OCI-LY3 (cell line): Measurements from ENCODE around the gene UBAC1.

Experiments
- H2AFZ ChIP-seq: fragments of 200-600, 300-600 bp; shearing (Covaris generic); 2 replicates; pipeline ENCODE4 v1.6.0; 2014; ENCODE audit warnings: antibody characterized with exemption, low read depth, low read length
- H3K27ac ChIP-seq: fragments of 200-600, 300-600 bp; sonication (generic); 2 replicates; pipeline ENCODE4 v1.5.1; 2014; ENCODE audit warnings: mild to moderate bottlenecking, low read length, moderate library complexity, mixed read lengths
- H3K27me3 ChIP-seq: fragments of 200-600, 300-600 bp; sonication (generic); 2 replicates; pipeline ENCODE4 v1.6.1; 2014; ENCODE audit warnings: low read depth, low read length, mixed read lengths
- H3K36me3 ChIP-seq: fragments of 200-600, 300-600 bp; sonication (generic); replicated peaks from 2 replicates; pipeline ENCODE3; 2014; ENCODE audit warnings: low read depth, low read length, mixed read lengths
- H3K4me1 ChIP-seq: fragments of 300-600, 200-600 bp; sonication (generic); 2 replicates; pipeline ENCODE4 v1.6.1; 2014; ENCODE audit warnings: low read length, mixed read lengths
- H3K4me2 ChIP-seq: fragments of 200-600, 300-600 bp; sonication (generic); 2 replicates; pipeline ENCODE4 v1.6.1; 2014; ENCODE audit warnings: low read length, mixed read lengths
- H3K4me3 ChIP-seq: fragments of 300-600, 200-600 bp; sonication (generic); 2 replicates; pipeline ENCODE4 v1.5.1; 2014; ENCODE audit warnings: antibody characterized with exemption, mild to moderate bottlenecking, low read length, moderate library complexity
- H3K79me2 ChIP-seq: fragments of 300-600, 200-600 bp; shearing (Covaris generic); 2 replicates; pipeline ENCODE4 v1.6.1; 2014; ENCODE audit warnings: mild to moderate bottlenecking, low read length, mixed read lengths
- H3K9ac ChIP-seq: fragments of 300-600, 200-600 bp; shearing (Covaris generic); 2 replicates; pipeline ENCODE4 v1.6.0; 2014; ENCODE audit warnings: mild to moderate bottlenecking, low read length, moderate library complexity
- H3K9me3 ChIP-seq: fragments of 200-600, 300-600 bp; shearing (Covaris generic); 2 replicates; pipeline ENCODE4 v1.6.1; 2014; ENCODE audit warnings: low read length, mixed read lengths; ENCODE audit not compliant: insufficient read depth
- H4K20me1 ChIP-seq: fragments of 200-600, 300-600 bp; sonication (generic); 2 replicates; pipeline ENCODE4 v1.6.1; 2016; ENCODE audit warnings: low read length, mixed read lengths; ENCODE audit not compliant: insufficient read depth
- EZH2phosphoT487 ChIP-seq: fragments of 200-600 bp; shearing (Covaris generic); IDR thresholded peaks from 2 replicates; pipeline ENCODE4 v1.6.1; 2018; ENCODE audit warnings: antibody characterized with exemption, mixed run types, low read depth
- TF ChIP-seq, protein P1 (sequence below): fragments of 200-600, 300-600 bp; sonication (generic); IDR thresholded peaks from 2 replicates; pipeline ENCODE4 v1.5.1; 2014; ENCODE audit warnings: antibody characterized with exemption, low read length, low read depth

The UBAC1 gene

DNA sequence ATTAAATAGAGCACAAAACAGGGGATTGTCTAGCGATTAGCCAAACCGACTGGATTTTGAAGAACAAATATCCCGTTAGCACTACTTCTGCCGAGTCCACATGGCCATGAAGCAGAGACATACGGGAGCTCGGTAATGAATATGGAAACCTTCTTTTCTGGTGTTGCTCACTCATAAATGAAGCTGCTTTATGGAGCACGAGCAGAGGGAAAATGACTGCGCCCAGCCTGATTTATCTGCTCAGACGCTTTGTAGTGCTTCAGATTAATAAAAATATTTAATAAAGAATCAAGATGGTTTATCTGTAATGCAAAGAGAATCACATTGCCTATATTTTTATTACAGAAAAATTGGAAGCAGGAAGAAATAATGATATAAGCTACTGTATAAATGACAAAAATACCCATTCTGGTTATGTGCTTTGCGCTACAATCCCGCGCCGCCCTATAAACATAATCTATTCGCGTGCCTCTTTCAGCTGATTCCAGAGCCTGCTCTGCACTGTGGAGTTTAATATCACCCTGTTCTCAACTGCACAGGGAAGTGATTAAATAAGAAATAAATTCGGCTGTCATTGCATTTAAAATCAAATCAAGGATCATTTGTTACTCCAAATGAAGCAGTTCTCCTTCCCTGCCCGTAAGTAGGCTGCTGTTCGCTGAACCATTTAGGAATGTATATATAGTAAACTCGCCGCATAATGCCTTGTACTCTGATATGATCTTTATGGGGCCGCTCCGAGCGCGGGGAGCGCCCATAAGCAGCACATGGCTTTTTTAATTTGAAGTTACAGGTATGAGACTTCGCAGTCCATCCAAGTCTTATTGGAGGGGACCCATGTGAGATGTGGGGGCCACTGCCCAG is 22.3 kb upstream of the UBAC1 start:
- H3K4me2 ChIP-seq, result no peak overlapping the region
- H4K20me1 ChIP-seq, result no peaks in the 10 kb centered on the region
- H3K36me3 ChIP-seq, result no peaks in the 10 kb centered on the region
- H3K4me3 ChIP-seq, result no peak overlapping the region
- TF ChIP-seq, protein P1, sequence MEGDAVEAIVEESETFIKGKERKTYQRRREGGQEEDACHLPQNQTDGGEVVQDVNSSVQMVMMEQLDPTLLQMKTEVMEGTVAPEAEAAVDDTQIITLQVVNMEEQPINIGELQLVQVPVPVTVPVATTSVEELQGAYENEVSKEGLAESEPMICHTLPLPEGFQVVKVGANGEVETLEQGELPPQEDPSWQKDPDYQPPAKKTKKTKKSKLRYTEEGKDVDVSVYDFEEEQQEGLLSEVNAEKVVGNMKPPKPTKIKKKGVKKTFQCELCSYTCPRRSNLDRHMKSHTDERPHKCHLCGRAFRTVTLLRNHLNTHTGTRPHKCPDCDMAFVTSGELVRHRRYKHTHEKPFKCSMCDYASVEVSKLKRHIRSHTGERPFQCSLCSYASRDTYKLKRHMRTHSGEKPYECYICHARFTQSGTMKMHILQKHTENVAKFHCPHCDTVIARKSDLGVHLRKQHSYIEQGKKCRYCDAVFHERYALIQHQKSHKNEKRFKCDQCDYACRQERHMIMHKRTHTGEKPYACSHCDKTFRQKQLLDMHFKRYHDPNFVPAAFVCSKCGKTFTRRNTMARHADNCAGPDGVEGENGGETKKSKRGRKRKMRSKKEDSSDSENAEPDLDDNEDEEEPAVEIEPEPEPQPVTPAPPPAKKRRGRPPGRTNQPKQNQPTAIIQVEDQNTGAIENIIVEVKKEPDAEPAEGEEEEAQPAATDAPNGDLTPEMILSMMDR, result no peak
- no peak for TF ChIP-seq EZH2phosphoT487
- H3K27me3 ChIP-seq, result 0 out of 2 replicates have a peak, but pooled peaks cover 3% of the 10 kb centered on the region
- H2AFZ ChIP-seq, result no peak overlapping the region
- H3K79me2 ChIP-seq, result no peaks in the 10 kb centered on the region
- no peak overlapping the region for H3K9ac ChIP-seq
- H3K4me1 ChIP-seq, result no peaks in the 10 kb centered on the region
- H3K27ac ChIP-seq, result no peak overlapping the region
- H3K9me3 ChIP-seq, result no peaks in the 10 kb centered on the region

DNA sequence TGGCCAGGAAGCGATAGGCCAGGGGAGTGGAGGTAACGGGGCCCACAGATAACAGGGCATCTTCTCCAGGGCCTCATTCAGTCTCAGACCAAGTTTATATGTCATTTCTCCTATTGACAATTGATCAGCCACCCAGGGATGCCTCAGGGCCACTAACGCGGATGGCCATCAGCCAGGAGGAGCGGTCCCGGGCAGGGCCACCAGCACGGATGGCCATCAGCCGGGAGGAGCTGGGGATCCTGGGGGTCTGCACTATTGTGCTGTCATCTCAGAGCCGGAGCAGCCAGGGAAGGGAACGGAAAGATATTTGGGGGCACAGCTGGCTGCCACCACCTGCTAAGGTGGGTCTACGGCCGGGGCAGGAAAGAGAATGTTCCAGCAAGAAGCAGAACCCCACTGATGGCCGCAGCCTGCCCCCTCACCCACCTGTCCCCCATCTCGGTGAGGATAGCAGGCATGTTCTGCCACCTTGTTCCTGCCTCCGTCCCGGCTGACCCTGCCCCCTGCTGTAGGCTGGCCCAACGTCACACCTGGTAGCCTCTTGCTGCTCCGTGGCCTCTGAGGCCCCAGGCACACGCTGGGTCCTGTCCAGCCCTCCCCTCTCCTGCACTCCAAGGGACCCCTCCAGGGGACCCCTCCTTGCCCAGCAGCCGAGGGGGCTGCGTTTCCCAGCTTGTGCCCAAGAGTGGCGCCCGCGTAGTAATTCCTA is 21.5 kb upstream of the UBAC1 start:
- no peak overlapping the region for H2AFZ ChIP-seq
- no peaks in the 10 kb centered on the region for H3K79me2 ChIP-seq
- no peaks in the 10 kb centered on the region for H3K9me3 ChIP-seq
- 0 out of 2 replicates have a peak, but pooled peaks cover 3% of the 10 kb centered on the region for H3K27me3 ChIP-seq
- no peaks in the 10 kb centered on the region for H3K36me3 ChIP-seq
- H3K9ac ChIP-seq, result no peak overlapping the region
- H3K27ac ChIP-seq, result no peak overlapping the region
- no peaks in the 10 kb centered on the region for H4K20me1 ChIP-seq
- no peak overlapping the region for H3K4me2 ChIP-seq
- TF ChIP-seq, protein P1, result no peak
- no peak for TF ChIP-seq EZH2phosphoT487
- no peak overlapping the region for H3K4me3 ChIP-seq
- no peaks in the 10 kb centered on the region for H3K4me1 ChIP-seq

DNA sequence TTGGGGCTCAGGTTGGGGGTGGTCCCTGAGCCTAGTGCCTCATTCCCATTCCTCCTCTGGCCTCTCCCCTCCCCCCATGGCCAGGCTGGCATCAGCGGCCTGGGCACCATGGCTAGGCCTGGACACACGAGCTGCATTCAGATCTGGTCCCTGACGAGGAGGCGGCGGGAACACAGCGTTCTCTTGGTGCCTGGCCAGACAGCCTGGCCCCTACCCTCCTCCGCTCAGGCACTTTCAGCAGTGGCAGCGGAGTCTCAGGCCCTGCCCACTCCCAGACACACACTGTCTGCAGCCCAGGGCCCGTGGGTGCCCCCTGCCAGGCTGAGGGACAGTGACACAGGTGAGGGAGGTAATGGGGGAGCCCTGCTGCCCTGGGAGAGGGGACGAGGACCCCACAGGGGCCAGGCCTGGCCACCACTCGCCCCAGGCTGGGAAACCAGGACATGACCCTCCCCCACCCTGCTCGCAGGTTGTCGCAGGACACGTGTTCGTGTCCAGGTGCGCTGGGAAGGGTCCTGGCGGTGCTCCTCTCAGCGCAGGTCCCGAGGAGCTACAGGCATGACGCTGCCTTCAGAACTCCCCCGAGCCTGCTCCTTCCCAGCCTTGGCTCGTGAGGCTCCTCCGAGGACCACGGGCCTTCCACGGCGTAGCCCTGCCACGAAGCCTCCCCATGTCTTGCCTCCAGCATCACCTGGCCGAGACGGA is 19.9 kb upstream of the UBAC1 start:
- no peak for TF ChIP-seq EZH2phosphoT487
- TF ChIP-seq, protein P1, result no peak

More for the DNA sequence above, 19.9 kb upstream of the UBAC1 start:
- no peak overlapping the region for H3K27ac ChIP-seq
- 0 out of 2 replicates have a peak, but pooled peaks cover 3% of the 10 kb centered on the region for H3K27me3 ChIP-seq
- no peaks in the 10 kb centered on the region for H3K4me1 ChIP-seq
- no peaks in the 10 kb centered on the region for H4K20me1 ChIP-seq
- no peak overlapping the region for H3K4me2 ChIP-seq
- H3K36me3 ChIP-seq, result no peaks in the 10 kb centered on the region
- H3K4me3 ChIP-seq, result no peak overlapping the region
- H3K9ac ChIP-seq, result no peak overlapping the region
- H3K9me3 ChIP-seq, result no peaks in the 10 kb centered on the region
- H2AFZ ChIP-seq, result no peak overlapping the region
- H3K79me2 ChIP-seq, result no peaks in the 10 kb centered on the region
